Activated T-cell treated with anti-CD3 and anti-CD28 coated beads, Interleukin-2, amount 50 U/mL, for 48 hours (primary cell): ENCODE measurements around the gene ADD2.
"Not testable (repeated sequence)": the region's sequence is repeated elsewhere in the genome, so short reads cannot be mapped to it uniquely, and the experiment has no call there.

Experiments used
- DNase-seq, 2 experiments: peaks; one replicate each; pipeline ENCODE4 v3.0.0-alpha.2; 2020

ADD2 gene, protein sequence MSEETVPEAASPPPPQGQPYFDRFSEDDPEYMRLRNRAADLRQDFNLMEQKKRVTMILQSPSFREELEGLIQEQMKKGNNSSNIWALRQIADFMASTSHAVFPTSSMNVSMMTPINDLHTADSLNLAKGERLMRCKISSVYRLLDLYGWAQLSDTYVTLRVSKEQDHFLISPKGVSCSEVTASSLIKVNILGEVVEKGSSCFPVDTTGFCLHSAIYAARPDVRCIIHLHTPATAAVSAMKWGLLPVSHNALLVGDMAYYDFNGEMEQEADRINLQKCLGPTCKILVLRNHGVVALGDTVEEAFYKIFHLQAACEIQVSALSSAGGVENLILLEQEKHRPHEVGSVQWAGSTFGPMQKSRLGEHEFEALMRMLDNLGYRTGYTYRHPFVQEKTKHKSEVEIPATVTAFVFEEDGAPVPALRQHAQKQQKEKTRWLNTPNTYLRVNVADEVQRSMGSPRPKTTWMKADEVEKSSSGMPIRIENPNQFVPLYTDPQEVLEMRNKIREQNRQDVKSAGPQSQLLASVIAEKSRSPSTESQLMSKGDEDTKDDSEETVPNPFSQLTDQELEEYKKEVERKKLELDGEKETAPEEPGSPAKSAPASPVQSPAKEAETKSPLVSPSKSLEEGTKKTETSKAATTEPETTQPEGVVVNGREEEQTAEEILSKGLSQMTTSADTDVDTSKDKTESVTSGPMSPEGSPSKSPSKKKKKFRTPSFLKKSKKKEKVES

GRCh38 chr2:70767699-70768589 lies at the start of gene ADD2:
Gene ADD2 (minus strand): TSS chr2:70768200. CDS start chr2:70706408, 61,792 bp downstream.
- DNase-seq, result peak; percentile 56 to 67

DNA sequence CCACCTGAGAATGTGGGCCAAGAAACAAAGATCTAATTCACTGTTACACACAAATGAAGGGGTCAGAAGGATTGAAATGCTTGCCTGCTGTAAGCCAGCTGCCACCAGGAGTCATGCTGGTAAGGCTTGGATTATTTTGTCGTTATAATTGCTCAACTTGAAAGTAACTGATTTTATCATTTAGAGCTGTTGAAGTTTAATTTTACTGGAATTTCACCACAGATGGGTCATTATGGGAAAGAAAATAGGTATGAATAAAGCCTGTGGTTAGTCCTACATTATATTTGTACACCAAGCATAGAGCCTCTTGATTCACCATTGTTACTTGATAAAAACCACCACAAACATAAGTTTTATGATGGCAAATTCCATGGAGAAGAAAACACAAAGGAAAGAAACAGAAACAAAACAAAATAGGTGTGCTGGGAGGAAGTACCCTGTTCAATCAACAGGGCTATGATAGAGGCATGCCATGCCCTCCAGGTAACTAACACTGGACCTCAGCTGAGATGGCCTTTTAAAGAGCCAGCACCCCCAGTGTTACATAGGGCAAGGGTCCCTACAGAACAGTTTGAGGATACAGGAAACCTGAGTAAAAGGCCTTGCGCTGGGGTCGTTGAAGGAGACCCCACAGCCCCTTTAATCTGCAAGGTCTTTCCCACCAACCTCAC lies 49.4 kb upstream of the ADD2 start:
- no peak for DNase-seq

- no peak for DNase-seq
Measured at GRCh38 chr2:70816726-70817125, 48.7 kb upstream of the ADD2 start.

- no peak for DNase-seq
Measured at GRCh38 chr2:70808983-70809958, 41.3 kb upstream of the ADD2 start.

DNA sequence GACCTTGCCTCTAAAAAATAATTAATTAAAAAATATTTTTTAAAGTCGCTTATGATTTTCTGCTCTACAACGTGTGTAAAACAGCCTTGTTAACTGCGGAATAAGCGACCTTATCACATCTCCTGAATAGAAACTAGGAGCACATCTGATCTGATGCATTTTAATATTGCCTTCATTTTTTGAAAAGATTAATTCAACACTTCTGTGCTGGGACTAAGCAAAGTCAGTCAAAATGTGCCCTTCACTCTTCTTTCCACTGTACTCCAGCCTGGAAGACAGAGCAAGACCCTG lies 39.8 kb upstream of the ADD2 start:
- DNase-seq, result no peak

GRCh38 chr2:70807102-70807827 lies 39.3 kb upstream of the ADD2 start:
- no peak for DNase-seq

- DNase-seq, result no peak
Measured at GRCh38 chr2:70806620-70807019, 38.6 kb upstream of the ADD2 start.

DNA sequence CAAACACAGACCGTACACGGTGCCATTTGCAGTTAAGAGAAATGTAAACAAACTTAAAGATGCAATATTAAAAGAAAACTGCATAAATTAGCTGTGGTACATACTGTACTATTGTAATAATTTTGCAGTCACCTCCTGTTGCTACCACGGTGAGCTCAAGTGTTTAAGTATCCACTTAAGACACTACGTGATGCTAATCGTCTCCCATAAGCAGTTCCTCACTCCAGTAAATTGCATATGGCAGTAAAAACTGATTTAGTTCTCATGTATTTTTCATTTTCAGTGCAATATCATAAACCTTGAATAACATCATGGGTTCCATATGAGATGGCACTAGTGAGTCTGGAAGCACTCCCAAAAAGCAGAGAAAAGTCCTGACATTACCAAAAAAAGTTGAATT lies 38.0 kb upstream of the ADD2 start:
- DNase-seq, result no peak

DNA sequence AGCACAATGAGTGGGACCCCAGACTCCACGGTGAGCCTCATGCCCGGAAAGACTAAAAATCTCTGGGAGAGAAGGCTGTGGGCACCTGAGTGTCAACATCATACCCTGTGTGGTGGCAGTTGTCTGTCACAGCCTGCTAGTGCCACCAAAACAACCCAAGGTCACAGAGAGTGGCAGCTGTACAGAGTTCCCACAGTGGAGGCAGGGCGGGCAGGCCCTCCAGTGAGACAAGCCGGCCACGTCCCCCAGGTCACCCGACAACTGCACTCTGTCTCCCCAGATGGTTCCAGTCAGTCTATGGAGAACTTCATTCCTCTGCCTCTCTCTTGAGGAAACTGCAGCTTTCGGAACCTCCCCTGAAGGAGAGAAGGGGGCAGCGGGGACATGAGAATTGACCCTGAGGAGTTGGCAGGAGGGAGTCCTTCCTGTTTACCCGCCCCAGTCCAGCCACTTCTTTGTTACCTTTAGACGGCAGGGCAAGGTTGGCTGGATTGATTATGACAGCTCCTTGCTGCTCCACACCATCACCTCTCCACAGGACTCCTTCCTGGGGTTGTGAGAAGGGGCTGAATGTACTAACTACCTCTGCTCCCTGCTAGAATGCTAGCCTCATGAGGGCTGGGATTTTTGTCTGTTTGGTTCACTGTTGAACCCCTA lies 33.7 kb upstream of the ADD2 start:
- no peak for DNase-seq

DNA sequence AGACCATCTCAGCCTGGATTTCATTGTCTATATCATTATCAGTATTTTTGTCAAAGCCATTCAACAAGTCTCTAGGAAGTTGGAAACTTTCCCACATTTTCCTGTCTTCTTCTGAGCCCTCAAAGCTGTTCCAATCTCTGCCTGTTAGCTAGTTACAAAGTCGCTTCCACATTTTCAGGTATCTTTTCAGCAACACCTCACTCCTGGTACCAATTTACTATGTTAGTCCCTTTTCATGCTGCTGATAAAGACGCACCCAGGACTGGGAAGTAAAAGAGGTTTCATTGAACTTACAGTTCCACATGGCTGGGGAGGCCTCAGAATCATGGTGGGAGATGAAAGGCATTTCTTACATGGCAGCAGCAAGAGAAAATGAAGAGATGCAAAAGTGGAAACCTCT lies 31.7 kb upstream of the ADD2 start:
- no peak for DNase-seq

- DNase-seq, result not testable (repeated sequence)
Measured at GRCh38 chr2:70797996-70798395, 30.0 kb upstream of the ADD2 start.

- no peak for DNase-seq
Measured at GRCh38 chr2:70797506-70797905, 29.5 kb upstream of the ADD2 start.

GRCh38 chr2:70796262-70796661 lies 28.3 kb upstream of the ADD2 start:
- no peak for DNase-seq

DNA sequence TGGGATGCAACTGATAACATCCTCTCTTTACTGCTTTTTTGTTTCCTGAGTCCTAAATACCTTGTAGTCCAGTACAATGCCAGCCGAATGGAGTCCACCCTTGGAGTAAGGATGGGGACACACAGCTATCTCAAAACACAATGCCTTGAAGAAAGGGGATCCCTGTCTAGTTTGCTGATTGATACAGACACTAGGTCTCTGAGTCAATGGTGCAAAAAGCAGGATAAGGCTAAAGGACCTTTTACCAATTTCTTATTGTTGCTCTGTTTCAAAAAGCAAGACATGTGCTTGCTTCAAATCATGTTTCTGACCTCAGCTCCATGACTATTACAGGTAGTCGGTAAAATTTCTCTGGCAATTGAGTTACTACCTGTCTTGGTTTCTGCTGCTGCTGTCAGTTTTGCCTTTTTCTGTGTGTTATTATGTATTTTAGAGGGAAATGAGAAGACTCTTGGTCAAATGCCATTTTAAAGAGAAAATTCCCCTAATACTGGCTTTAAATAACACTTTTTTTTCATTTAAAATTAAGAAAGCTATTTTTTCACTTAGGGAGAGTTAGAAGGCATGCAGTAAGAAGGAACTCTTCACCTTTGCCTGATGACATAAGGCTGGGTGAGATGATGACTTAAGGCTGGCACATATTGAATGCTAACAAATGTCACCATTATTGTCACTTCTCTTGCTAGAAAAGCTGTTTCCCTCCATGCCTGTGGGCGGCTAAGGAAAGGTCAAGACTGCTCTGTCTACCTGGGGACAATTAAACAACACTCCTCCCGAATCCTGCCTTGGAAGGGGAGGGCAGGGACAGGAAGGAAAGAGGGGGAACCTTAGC lies 27.4 kb upstream of the ADD2 start:
- DNase-seq, result no peak

DNA sequence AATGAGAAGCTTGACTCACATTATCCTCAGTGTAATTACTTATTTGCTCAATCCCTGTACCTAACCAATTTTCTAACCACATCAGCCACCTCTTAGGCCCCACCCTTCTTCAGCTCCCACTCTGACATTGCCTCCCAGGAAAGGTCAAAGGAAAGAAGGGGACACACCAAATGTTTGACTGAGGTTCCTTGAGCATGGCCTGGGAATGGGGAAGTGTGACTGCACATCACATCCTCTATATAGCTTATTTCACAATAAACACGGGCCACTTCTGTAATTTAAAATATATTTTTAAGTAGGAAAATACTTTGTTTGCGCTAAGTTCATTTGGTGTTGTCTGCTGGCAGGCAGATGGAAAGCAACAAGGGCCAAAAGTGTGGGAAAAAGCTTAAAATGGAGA lies 25.4 kb upstream of the ADD2 start:
- no peak for DNase-seq

DNA sequence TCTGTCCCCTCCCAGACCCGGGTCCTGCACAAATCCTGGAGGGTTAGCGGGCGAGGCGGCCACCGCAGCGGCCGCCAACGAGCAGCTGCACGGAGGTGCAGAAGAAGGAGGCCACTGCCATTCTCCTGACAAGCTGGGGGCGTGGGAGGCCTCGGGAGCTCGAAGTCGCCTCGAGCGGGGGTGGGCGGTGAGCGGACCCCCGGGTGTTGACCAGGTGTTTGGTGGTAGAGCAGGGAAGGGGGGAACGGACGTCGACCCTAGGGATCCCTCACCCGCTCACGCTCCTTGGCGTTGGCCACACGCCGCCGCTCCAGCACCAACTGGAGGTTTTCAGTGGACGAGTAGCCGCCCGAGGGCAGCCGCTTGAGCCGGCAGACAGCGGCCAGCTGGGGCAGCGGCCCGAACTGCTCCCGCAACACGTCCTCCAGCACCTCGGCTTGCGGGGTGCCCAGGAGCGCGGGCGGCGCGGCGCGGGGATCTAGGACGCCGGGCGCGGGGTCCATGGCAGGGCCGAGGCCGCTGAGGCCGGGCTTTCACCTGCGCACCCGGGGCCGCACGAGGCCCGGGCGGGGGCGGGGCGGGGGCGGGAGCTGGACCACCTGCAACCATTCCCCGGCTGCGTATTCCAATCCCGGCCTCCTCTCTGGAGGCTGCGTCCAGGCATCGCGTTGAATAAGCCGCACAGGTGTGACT lies 22.3 kb upstream of the ADD2 start, which contains the start of gene FIGLA:
TSS of gene FIGLA (minus strand) at position 508 of the 693 bp plus-strand sequence. CDS start at position 503, 5 bp downstream.
- no peak for DNase-seq

- peak; percentile 85 to 86 for DNase-seq
Measured at GRCh38 chr2:70789304-70790135, 21.5 kb upstream of the ADD2 start.
